Activated CD8-positive, alpha-beta memory T cell treated with anti-CD3 and anti-CD28 coated beads for 4 hours (primary cell): ENCODE results near the gene RAD9B.
"Not testable (repeated sequence)": the region's sequence is repeated elsewhere in the genome, so short reads cannot be mapped to it uniquely, and the experiment has no call there.

Experiments used
- DNase-seq, 2 donors: peaks; one replicate each; pipeline ENCODE4 v3.0.0-alpha.2; 2020; ENCODE audit warnings: low read depth in 2 of 2

RAD9B gene

GRCh38 chr12:110501752-110502738, at the start of gene RAD9B, which contains the start of gene VPS29:
Gene RAD9B (plus strand): TSS chr12:110502331. CDS start chr12:110502338, 7 bp downstream.
Gene VPS29 (minus strand): TSS chr12:110502111. CDS start chr12:110502051, 60 bp downstream.
- peak; percentile 98 to 99 for DNase-seq

DNA sequence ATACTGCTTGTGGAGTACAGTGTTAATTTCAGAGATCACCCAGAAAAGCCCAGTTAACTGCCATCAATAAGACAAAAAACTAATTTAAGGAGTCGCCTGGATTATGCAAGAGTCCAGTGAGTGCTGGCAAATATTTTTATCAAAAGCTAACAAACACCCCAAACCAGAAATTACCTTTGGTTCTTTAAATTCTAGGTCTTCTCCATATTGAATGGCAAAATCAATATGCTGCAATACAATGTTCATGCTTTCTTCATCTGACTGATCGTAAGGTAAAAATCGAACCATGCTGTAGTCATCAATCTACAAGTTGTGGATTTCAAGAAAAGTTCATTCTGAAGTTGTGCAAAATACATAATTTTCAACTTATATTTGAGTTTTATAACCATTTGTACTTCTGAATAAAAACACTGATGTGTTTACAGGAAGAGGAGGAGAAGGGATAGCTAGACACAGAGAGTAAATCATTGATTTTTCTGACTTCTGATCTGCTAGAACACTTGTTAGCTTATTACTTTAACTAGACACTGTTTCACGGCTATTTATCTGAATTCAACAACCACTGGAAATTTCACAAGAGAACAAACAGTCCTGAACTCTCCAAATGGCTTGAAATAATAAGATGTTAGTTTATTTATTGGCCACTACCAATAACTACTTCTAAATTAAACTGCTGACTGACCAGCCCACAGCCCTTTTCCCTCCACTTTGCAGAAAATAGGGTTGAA, 48.4 kb upstream of the RAD9B start:
- DNase-seq, result no peak

DNA sequence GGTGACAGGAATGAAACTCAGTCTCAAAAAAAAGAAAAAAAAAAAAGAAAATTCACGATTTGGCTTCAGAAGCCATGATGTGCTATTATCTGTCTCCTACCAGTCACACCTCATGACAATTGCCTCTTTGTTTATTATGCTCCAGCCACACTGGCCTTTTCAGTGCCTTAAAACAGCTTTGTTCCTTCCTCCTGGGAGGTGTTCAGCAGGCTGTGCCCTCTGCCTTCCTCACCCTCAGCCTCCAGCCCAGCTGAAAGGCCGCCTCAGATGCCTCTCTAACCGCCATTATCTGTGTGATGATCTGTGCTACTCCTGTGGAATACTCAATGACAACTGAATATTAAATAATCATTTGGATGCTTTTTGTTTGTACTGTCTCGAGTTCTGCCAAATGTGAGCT, 43.4 kb upstream of the RAD9B start:
- DNase-seq, result no peak

- DNase-seq, result not testable (repeated sequence)
These were observed 40.9 kb upstream of the RAD9B start for GRCh38 chr12:110461189-110461588.

GRCh38 chr12:110465024-110465423, 37.1 kb upstream of the RAD9B start:
- DNase-seq, result no peak

DNA sequence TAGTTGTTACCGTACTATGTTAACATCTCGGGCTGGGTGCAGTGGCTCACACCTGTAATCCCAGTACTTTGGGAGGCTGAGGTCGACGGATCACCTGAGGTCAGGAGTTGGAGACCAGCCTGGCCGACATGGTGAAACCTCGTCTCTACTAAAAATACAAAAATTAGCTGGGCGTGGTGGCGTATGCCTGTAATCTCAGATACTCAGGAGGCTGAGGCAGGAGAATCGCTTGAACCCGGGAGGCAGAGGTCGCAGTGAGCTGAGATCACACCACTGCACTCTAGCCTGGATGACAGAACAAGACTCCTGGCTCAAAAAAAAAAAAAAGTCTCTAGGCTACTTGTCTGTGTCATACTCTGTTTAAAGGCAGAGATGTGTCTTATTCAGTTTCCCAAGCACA, 36.4 kb upstream of the RAD9B start:
- DNase-seq, result not testable (repeated sequence)

GRCh38 chr12:110466791-110467190, 35.3 kb upstream of the RAD9B start:
- no peak for DNase-seq

DNA sequence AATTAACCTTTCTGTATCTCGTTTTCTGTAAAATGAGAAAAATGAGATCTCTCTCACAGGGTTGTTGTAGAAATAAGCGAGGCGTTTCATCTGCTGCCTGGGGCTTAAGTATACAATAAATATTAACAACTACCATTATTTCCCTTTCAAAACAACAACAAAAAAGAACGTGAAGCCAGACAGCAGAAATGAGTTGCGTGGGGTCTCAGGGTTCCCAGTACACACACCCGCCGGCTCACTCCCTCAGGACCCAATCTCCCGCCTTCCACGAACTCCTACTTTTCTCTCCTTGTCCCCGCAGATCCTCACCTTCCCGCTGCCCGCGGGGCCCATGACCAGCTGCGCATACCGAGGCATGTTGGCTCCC, 34.3 kb upstream of the RAD9B start:
- DNase-seq, result no peak

DNA sequence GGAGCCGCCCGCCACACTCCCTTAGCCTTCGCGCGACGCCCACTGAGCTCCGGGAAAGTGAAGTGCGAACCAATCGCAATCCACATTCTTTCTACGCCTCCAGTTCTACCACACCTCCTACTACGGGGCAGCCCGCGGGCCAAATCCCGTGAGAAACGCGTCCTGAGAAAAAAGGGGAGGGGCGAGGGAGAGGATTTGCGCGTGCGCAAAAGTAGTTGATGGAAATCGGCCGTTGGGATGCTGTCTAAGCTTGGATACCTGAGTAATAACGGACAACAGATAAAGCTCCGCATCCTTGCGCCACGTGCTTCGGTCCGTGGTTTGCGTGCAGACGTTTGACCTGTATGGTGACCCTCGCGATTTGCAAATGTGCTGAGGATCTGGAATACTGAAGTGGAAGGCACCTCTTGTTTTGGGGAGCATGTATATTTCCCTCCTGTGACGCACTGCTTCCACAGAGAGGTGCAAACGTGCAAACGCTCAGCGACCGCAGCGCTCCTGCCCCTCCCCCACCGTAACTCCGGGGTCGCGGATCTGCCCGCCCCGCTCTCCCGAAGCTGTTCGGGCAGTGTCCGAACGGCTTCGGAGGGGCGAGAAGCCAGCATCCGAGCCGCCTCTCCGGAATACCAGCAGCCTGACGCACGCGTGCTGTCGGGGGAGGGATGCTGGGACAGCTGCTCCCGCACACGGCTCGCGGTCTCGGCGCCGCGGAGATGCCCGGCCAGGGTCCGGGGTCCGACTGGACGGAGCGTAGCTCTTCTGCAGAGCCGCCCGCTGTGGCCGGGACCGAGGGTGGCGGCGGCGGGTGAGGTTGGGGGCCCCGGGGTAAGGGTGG, 33.7 kb upstream of the RAD9B start, which contains the start of the genes FAM216A and GPN3:
Gene FAM216A, plus strand, starts transcription at position 632 of the 835 bp plus-strand sequence. Its CDS starts 31 bp downstream, at position 663.
Gene GPN3, minus strand, starts transcription at position 44 of the 835 bp plus-strand sequence. CDS start 54 bp downstream, outside the sequence.
- DNase-seq, result peak; percentile 92 to 93

GRCh38 chr12:110475426-110475825, 26.7 kb upstream of the RAD9B start:
- no peak for DNase-seq

GRCh38 chr12:110498984-110499706, 3.0 kb upstream of the RAD9B start:
- DNase-seq, result no peak

DNA sequence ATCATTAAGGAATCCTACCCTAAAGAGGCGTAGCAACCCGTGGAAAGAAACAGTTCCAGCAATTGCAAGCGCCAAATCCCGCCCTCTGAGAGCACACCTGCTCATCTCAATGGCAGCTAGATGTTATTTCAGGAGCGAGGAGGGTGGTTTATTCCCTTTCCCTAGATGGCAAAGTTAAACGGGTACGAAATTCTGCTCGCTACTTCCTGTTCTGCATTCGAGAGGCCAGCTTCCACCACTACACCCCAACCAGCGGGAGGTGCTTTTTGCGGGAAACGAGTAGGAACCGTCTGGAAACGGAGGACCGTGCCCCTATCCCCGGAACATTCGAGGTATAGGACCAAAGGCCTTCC, 756 bp upstream of the RAD9B start:
- no peak for DNase-seq

- no peak for DNase-seq
These were observed 1.3 kb downstream of the RAD9B start for GRCh38 chr12:110503432-110503831.

GRCh38 chr12:110505332-110505731, 3.2 kb downstream of the RAD9B start:
- no peak for DNase-seq

DNA sequence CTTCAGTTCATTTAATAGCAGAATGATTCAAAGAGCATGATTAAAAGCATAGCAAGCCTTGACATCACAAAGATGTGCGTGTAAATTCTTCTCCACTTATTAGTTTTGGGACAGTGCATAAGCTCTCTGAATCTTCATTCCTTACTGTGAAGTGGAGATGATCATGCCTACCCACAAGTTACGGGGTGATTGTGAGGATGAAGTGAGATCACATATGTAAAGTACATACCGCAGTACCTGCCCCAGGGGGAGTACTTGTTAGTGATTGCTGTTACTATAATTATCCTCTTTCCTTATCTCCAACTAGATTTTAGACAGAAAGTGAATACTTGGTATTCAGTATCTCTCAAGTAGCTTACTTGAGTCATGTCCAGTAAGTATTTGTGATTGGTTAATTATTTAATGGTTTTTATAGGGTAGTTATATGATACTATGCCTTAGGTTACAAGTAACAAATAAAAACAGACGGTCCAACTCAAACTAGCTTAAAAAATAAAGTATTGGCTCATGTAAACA, 6.0 kb downstream of the RAD9B start:
- no peak for DNase-seq

GRCh38 chr12:110513842-110514241, 11.7 kb downstream of the RAD9B start:
- DNase-seq, result no peak

GRCh38 chr12:110514363-110514762, 12.2 kb downstream of the RAD9B start:
- DNase-seq, result no peak

GRCh38 chr12:110516995-110517394, 14.9 kb downstream of the RAD9B start:
- no peak for DNase-seq

DNA sequence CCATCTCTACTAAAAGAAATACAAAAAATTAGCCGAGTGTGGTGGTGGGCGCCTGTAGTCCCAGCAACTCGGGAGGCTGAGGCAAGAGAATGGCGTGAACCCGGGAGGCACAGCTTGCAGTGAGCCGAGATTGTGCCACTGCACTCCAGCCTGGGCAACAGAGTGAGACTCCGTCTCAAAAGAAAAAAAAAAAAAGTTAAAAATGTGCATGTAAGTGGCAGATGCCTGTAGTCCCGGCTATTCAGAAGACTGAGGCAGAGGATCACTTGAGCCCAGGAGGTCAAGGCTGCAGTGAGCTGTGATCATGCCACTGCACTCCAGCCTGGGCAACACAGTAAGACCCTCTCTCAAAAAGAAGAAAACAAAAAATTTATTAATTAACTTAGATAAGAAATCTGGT, 15.9 kb downstream of the RAD9B start:
- not testable (repeated sequence) for DNase-seq

GRCh38 chr12:110520876-110521712, 19.0 kb downstream of the RAD9B start:
- not testable (repeated sequence) for DNase-seq
